GM21390 (cell line): ENCODE results near the gene SLC16A5.

Source experiments
- ATAC-seq: cut with Tn5 transposase; IDR thresholded peaks from one replicate; pipeline ENCODE4 v1.9.1; 2021; ENCODE audit not compliant: unreplicated experiment

SLC16A5 gene

DNA sequence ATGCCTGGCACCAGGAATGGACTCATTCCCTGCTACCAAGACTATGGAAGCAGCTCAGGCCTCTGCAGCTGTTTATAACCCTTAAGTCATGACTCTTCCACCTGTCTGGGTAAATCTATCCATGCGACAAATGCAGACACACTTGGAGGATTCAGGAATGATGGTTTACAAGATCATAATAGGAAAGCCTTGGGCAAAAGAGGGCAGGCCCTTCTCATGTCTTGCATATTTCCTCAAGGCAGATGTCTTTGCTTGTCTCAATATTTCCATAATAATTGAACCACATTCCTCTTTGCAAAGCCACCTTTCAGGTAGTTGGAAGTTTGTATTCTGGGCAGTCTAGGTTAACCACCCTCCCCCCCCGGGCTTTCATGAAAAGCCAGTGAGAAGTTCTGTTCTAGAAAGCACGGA, 67.4 kb downstream of the SLC16A5 start:
- no peak for ATAC-seq
